GM19238 (cell line): ENCODE measurements around the gene IPCEF1.

Experiments used
- DNase-seq: peaks from one replicate; pipeline ENCODE4 v3.0.0; 2011; ENCODE audit warnings: low spot score; ENCODE audit not compliant: insufficient read length

Gene IPCEF1

GRCh38 chr6:154371281-154371680 is 14.7 kb upstream of the IPCEF1 start:
- no peak for DNase-seq

- DNase-seq = no peak
Observed at GRCh38 chr6:154370545-154370944, 13.9 kb upstream of the IPCEF1 start.

- DNase-seq = no peak
Observed at GRCh38 chr6:154367839-154368695, 11.5 kb upstream of the IPCEF1 start.

- no peak for DNase-seq
Observed at GRCh38 chr6:154367336-154367735, 10.7 kb upstream of the IPCEF1 start.

- no peak for DNase-seq
Observed at GRCh38 chr6:154363821-154364220, 7.2 kb upstream of the IPCEF1 start.

- no peak for DNase-seq
Observed at GRCh38 chr6:154361476-154361875, 4.9 kb upstream of the IPCEF1 start.

- DNase-seq = no peak
Observed at GRCh38 chr6:154360476-154360875, 3.9 kb upstream of the IPCEF1 start.

- DNase-seq = no peak
Observed at GRCh38 chr6:154359679-154360078, 3.1 kb upstream of the IPCEF1 start.

GRCh38 chr6:154359161-154359574 is 2.6 kb upstream of the IPCEF1 start:
- DNase-seq = no peak

GRCh38 chr6:154358019-154358545 is 1.5 kb upstream of the IPCEF1 start:
- no peak for DNase-seq

GRCh38 chr6:154356113-154356512 is 490 bp downstream of the IPCEF1 start:
- DNase-seq = no peak

- DNase-seq = no peak
Observed at GRCh38 chr6:154354265-154354777, 2.3 kb downstream of the IPCEF1 start.

- DNase-seq = no peak
Observed at GRCh38 chr6:154353626-154354025, 3.0 kb downstream of the IPCEF1 start.

GRCh38 chr6:154352898-154353585 is 3.6 kb downstream of the IPCEF1 start:
- peak; percentile 32 for DNase-seq

- DNase-seq = no peak
Observed at GRCh38 chr6:154350293-154350692, 6.3 kb downstream of the IPCEF1 start.

- no peak for DNase-seq
Observed at GRCh38 chr6:154347981-154348380, 8.6 kb downstream of the IPCEF1 start.

- no peak for DNase-seq
Observed at GRCh38 chr6:154345811-154346210, 10.8 kb downstream of the IPCEF1 start.

GRCh38 chr6:154343473-154344308 is 12.9 kb downstream of the IPCEF1 start:
- no peak for DNase-seq

GRCh38 chr6:154341871-154342270 is 14.7 kb downstream of the IPCEF1 start:
- no peak for DNase-seq

GRCh38 chr6:154341336-154341735 is 15.3 kb downstream of the IPCEF1 start:
- no peak for DNase-seq

GRCh38 chr6:154337406-154338005 is 19.1 kb downstream of the IPCEF1 start:
- no peak for DNase-seq
